ENCODE measurements around the gene EVI2B.
"Not testable (repeated sequence)": the region's sequence is repeated elsewhere in the genome, so short reads cannot be mapped to it uniquely, and the experiment has no call there.

EVI2B gene

GRCh38 chr17:31310260-31310659, 3.6 kb downstream of the EVI2B start:
- DNase-seq: no peak

GRCh38 chr17:31309556-31309955, 4.3 kb downstream of the EVI2B start:
- DNase-seq: no peak

GRCh38 chr17:31308372-31309334, 5.2 kb downstream of the EVI2B start:
- DNase-seq: no peak

GRCh38 chr17:31307640-31308039, 6.2 kb downstream of the EVI2B start:
- DNase-seq: no peak

GRCh38 chr17:31299624-31300023, 14.2 kb downstream of the EVI2B start:
- DNase-seq: no peak

- DNase-seq: no peak
Measured at GRCh38 chr17:31297090-31297489, 16.8 kb downstream of the EVI2B start, which contains the start of gene OMG. TSS of gene OMG (minus strand) at chr17:31297239. CDS start at chr17:31296331, 908 bp downstream.

GRCh38 chr17:31296142-31296541, 17.7 kb downstream of the EVI2B start:
- DNase-seq: no peak

GRCh38 chr17:31295489-31295871, 18.4 kb downstream of the EVI2B start:
- DNase-seq: no peak

- no peak for DNase-seq
Measured at GRCh38 chr17:31294820-31295488, 18.9 kb downstream of the EVI2B start.

- no peak for DNase-seq
Measured at GRCh38 chr17:31294231-31294630, 19.6 kb downstream of the EVI2B start.

GRCh38 chr17:31293581-31293980, 20.3 kb downstream of the EVI2B start:
- DNase-seq: no peak

GRCh38 chr17:31291820-31292219, 22.0 kb downstream of the EVI2B start:
- DNase-seq: no peak

GRCh38 chr17:31289790-31290189, 24.1 kb downstream of the EVI2B start:
- DNase-seq: no peak

- DNase-seq: not testable (repeated sequence)
Measured at GRCh38 chr17:31287932-31288331, 25.9 kb downstream of the EVI2B start.

- no peak for DNase-seq
Measured at GRCh38 chr17:31286587-31286986, 27.3 kb downstream of the EVI2B start.

GRCh38 chr17:31283841-31284240, 30.0 kb downstream of the EVI2B start:
- DNase-seq: no peak

GRCh38 chr17:31281061-31281460, 32.8 kb downstream of the EVI2B start:
- no peak for DNase-seq

GRCh38 chr17:31279401-31279800, 34.5 kb downstream of the EVI2B start:
- no peak for DNase-seq

- DNase-seq: no peak
Measured at GRCh38 chr17:31275116-31275515, 38.7 kb downstream of the EVI2B start.

- peak; percentile 18 for DNase-seq
Measured at GRCh38 chr17:31274252-31274651, 39.6 kb downstream of the EVI2B start.

GRCh38 chr17:31273516-31273915, 40.3 kb downstream of the EVI2B start:
- DNase-seq: no peak

- no peak for DNase-seq
Measured at GRCh38 chr17:31272803-31273202, 41.1 kb downstream of the EVI2B start.

GRCh38 chr17:31272236-31272635, 41.6 kb downstream of the EVI2B start:
- DNase-seq: no peak

GRCh38 chr17:31269578-31269983, 44.3 kb downstream of the EVI2B start:
- no peak for DNase-seq
